WERI-Rb-1 (cell line): ENCODE results near the gene SMIM14.
"Not testable (repeated sequence)": the region's sequence is repeated elsewhere in the genome, so short reads cannot be mapped to it uniquely, and the experiment has no call there.

Experiments used
- DNase-seq: peaks from one replicate; pipeline ENCODE4 v3.0.0-alpha.2; 2020
- H3K27ac ChIP-seq: fragments of 250-450 bp; sonication (Bioruptor Pico); 2 replicates; pipeline ENCODE4 v1.5.1; 2020; ENCODE audit warnings: mild to moderate bottlenecking, moderate library complexity
- H3K27me3 ChIP-seq: fragments of 250-450 bp; sonication (Bioruptor Pico); 2 replicates; pipeline ENCODE4 v1.5.1; 2021; ENCODE audit warnings: mild to moderate bottlenecking, low read depth, moderate library complexity; ENCODE audit not compliant: insufficient read depth, severe bottlenecking
- H3K36me3 ChIP-seq: fragments of 250-450 bp; sonication (Bioruptor Pico); 2 replicates; pipeline ENCODE4 v1.5.1; 2020; ENCODE audit warnings: mild to moderate bottlenecking, moderate library complexity
- H3K4me3 ChIP-seq: 2 replicates; pipeline ENCODE4 v1.5.1; 2011; ENCODE audit warnings: low read depth, mild to moderate bottlenecking, control low read depth, low read length
- H3K9me3 ChIP-seq: fragments of 250-450 bp; sonication (Bioruptor Pico); 2 replicates; pipeline ENCODE4 v1.5.1; 2021; ENCODE audit warnings: mild to moderate bottlenecking, moderate library complexity; ENCODE audit not compliant: severe bottlenecking
- TF ChIP-seq, protein P1 (sequence below): IDR thresholded peaks from 2 replicates; pipeline ENCODE4 v1.5.1; 2011; ENCODE audit warnings: low read depth, mild to moderate bottlenecking, control low read depth, inconsistent platforms, low read length

The SMIM14 gene

DNA sequence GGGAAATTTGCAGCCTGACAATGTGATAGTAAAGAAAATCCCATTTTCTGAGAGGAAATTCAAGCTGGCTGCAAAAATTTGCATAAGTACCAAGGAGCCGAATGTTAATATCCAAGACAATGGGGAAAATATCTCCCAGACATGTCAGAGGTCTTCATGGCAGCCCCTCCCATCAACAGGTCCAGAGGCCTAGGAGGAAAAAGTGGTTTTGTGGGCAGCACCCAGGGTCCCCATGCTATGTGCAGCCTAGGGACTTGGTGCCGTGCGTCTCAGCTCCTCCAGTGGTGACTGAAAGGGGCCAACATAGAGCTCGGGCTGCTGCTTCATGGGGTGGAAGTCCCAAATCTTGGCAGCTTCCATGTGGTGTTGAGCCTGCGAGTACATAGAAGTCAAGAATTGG lies 105.1 kb downstream of the SMIM14 start:
- DNase-seq = no peak
- TF ChIP-seq, protein P1, sequence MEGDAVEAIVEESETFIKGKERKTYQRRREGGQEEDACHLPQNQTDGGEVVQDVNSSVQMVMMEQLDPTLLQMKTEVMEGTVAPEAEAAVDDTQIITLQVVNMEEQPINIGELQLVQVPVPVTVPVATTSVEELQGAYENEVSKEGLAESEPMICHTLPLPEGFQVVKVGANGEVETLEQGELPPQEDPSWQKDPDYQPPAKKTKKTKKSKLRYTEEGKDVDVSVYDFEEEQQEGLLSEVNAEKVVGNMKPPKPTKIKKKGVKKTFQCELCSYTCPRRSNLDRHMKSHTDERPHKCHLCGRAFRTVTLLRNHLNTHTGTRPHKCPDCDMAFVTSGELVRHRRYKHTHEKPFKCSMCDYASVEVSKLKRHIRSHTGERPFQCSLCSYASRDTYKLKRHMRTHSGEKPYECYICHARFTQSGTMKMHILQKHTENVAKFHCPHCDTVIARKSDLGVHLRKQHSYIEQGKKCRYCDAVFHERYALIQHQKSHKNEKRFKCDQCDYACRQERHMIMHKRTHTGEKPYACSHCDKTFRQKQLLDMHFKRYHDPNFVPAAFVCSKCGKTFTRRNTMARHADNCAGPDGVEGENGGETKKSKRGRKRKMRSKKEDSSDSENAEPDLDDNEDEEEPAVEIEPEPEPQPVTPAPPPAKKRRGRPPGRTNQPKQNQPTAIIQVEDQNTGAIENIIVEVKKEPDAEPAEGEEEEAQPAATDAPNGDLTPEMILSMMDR = no peak

DNA sequence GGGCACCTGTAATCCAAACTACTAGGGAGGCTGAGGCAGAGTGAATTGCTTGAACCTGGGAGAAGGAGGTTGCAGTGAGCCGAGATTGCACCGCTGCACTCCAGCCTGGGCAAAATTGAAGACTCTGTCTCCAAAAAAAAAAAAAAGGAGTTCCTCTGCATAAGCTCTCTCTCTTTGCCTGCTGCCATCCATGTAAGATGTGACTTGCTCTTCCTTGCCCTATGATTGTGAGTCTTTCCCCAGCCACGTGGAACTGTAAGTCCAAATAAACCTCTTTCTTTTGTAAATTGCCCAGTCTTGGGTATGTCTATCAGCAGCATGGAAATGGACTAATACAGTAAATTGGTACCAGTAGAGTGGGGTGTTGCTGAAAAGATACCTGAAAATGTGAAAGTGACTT lies 106.4 kb downstream of the SMIM14 start:
- H3K36me3 ChIP-seq = peaks cover 14% of the 10 kb centered on the region

More for the DNA sequence above, 105.1 kb downstream of the SMIM14 start:
- Histone ChIP-seq H3K9me3 (peaks cover 4% of the 10 kb centered on the region), H3K36me3 (peaks cover 14% of the 10 kb centered on the region), H3K4me3 (no peak overlapping the region), H3K27ac (no peak overlapping the region), H3K27me3 (no peaks in the 10 kb centered on the region)

DNA sequence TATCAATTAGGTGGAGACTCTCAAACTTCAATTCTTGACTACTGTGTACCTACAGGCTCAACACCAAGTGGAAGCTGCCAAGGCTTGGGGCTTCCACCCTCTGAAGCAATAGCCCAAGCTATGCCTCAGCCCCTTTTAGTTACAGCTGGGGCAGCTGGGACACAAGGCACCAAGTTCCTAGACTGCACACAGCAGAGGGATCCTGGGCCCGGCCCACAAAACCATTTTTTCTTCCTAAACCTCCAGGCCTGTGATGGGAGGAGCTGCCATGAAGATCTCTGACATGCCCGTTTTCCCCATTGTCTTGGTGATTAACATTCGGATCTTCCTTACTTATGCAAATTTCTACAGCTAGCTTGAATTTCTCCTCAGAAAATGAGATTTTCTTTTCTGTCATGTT lies 108.0 kb downstream of the SMIM14 start:
- H3K36me3 ChIP-seq = peaks cover 19% of the 10 kb centered on the region
- DNase-seq = no peak
- H3K9me3 ChIP-seq = peaks cover 4% of the 10 kb centered on the region
- H3K4me3 ChIP-seq = no peak overlapping the region
- TF ChIP-seq, protein P1 = no peak
- no peaks in the 10 kb centered on the region for H3K27me3 ChIP-seq
- H3K27ac ChIP-seq = no peak overlapping the region

More for the DNA sequence above, 106.4 kb downstream of the SMIM14 start:
- not testable (repeated sequence) for H3K9me3 ChIP-seq, DNase-seq, H3K4me3 ChIP-seq, H3K27ac ChIP-seq, H3K27me3 ChIP-seq

DNA sequence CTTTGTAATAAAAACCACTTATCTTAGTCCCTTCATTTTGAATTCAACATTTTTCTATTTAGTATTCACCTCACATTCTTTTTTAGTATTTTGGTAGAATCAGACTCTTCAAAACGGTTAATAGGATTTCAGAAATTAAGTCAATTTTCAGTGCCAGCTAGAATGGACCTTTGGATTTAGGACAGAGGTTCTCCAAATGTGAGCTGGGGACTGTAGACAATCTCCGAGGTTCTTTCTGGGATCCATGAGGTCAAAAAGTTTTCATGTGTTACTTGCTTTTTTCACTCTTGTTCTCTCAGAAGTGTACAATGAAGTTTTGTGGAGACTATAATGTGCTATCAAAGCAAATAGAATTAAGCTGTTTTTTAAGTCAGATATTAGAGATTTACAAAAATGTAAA lies 109.1 kb downstream of the SMIM14 start:
- Histone ChIP-seq H3K27me3 (no peaks in the 10 kb centered on the region), H3K27ac (no peak overlapping the region), H3K9me3 (peaks cover 4% of the 10 kb centered on the region), H3K4me3 (no peak overlapping the region), H3K36me3 (peaks cover 19% of the 10 kb centered on the region)
- TF ChIP-seq, protein P1 = no peak
- no peak for DNase-seq

DNA sequence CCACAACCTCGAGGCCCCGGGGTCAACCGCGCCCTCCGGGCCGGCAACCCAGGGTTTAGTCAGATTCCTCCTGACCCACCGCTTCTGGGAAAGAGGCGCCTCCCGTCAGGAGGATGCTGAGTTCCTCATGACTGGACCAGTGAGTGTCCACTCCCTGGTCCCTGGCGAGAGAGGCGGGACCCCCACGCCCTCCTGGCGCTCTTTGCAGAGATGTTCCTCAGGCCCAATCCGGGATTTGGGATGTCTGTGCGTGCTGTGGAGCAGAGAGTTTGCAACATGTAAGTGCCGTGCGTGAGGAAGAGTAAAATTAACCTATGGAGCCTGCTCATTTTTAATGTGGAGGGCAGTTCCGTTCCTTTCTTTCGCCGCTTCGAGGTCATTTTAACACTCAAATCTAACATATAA lies 110.6 kb downstream of the SMIM14 start:
- no peak for DNase-seq

DNA sequence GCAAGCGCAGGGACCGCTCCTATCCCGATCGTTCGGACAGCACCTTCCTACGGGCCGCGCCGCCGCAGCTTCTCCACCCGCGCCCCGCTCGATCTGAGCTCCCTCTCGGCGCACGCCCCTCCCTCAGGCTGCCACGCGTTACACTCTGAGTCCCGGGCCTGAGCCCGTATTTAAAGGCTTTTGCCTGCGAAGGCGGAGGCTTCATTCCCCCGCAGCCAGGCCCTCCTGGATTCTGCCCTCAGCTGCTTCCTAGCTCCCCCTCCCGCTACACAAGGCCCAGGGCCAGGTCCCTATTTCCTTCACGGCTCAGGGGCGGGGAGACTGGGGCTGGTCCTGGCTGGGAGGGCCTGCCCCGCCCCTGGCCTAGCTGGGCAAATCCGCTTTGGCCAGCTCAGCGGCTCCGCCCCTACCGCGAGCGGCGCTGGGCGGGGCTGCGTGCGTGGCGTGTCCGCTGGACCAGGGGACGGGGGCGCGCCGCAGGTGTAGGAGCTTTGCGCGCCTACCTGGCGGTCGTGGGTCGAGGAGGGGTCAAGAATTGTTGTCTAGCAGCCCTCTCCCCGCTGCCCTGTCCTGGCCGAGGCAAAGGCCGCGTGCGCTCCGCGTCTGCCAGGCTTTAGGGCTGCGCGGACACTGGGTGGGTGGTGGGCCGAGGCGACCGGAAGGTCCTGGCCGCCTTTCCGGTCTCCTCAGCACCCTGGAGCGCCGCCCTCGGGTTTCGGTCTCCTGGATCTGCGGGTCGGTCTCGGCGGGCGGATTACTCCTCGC lies 111.2 kb downstream of the SMIM14 start, which contains the start of gene UGDH:
UGDH (minus strand) TSS at position 144 of the 765 bp plus-strand sequence. CDS start 5,927 bp downstream, outside the sequence.
- Histone ChIP-seq H3K4me3 (peak within 1 kb of the TSS; percentile 79), H3K27ac (peak within 1 kb of the TSS; percentile 87), H3K36me3 (peaks cover 17% of the 10 kb centered on the region), H3K9me3 (peaks cover 4% of the 10 kb centered on the region), H3K27me3 (no peaks in the 10 kb centered on the region)
- TF ChIP-seq, protein P1 = no peak; the same call in 1 of the 2 replicates
- peak; percentile 100 for DNase-seq

More for the DNA sequence above, 110.6 kb downstream of the SMIM14 start:
- TF ChIP-seq, protein P1 = no peak
- Histone ChIP-seq H3K27me3 (no peaks in the 10 kb centered on the region), H3K9me3 (peaks cover 4% of the 10 kb centered on the region), H3K4me3 (peak overlapping the region; percentile 79), H3K27ac (peak overlapping the region; percentile 87), H3K36me3 (peaks cover 19% of the 10 kb centered on the region)
